ENCODE measurements around the gene TUBG2.
A peak's percentile ranks its signal among the peaks of the same experiment; 100 is the strongest.
"Not testable (repeated sequence)": the region's sequence is repeated elsewhere in the genome, so short reads cannot be mapped to it uniquely, and the experiment has no call there.

TUBG2 gene

GRCh38 chr17:42655528-42655927 is 3.6 kb upstream of the TUBG2 start:
- no peak for DNase-seq

- no peak for DNase-seq
Measured at GRCh38 chr17:42657824-42658588, 1.1 kb upstream of the TUBG2 start.

GRCh38 chr17:42659932-42660274 is 819 bp downstream of the TUBG2 start:
- DNase-seq: not testable (repeated sequence)

GRCh38 chr17:42660692-42661345 is 1.7 kb downstream of the TUBG2 start:
- no peak for DNase-seq

GRCh38 chr17:42665581-42666001 is 6.5 kb downstream of the TUBG2 start:
- DNase-seq: no peak

- not testable (repeated sequence) for DNase-seq
Measured at GRCh38 chr17:42666126-42666525, 7.0 kb downstream of the TUBG2 start.

- no peak for DNase-seq
Measured at GRCh38 chr17:42667088-42667951, 8.2 kb downstream of the TUBG2 start.

- DNase-seq: no peak
Measured at GRCh38 chr17:42669705-42669976, 10.6 kb downstream of the TUBG2 start.

- no peak for DNase-seq
Measured at GRCh38 chr17:42669977-42670788, 11.1 kb downstream of the TUBG2 start.

GRCh38 chr17:42670789-42671657 is 11.9 kb downstream of the TUBG2 start:
- DNase-seq: no peak

GRCh38 chr17:42672038-42672437 is 13.0 kb downstream of the TUBG2 start:
- DNase-seq: no peak

GRCh38 chr17:42673266-42673884 is 14.3 kb downstream of the TUBG2 start:
- no peak for DNase-seq

GRCh38 chr17:42673885-42674754 is 15.0 kb downstream of the TUBG2 start:
- no peak for DNase-seq

GRCh38 chr17:42674755-42675347 is 15.8 kb downstream of the TUBG2 start:
- no peak for DNase-seq

GRCh38 chr17:42675348-42675964 is 16.4 kb downstream of the TUBG2 start:
- DNase-seq: no peak

GRCh38 chr17:42675965-42676423 is 16.9 kb downstream of the TUBG2 start:
- DNase-seq: no peak

- DNase-seq: no peak
Measured at GRCh38 chr17:42676424-42677011, 17.4 kb downstream of the TUBG2 start, which contains the start of gene PLEKHH3. Gene PLEKHH3 (minus strand): TSS chr17:42676994. CDS start chr17:42676563, 431 bp downstream.

- peak; percentile 99 for DNase-seq
Measured at GRCh38 chr17:42677012-42677857, 18.2 kb downstream of the TUBG2 start.
